Measurements from ENCODE around the gene TRAF6.

DNA sequence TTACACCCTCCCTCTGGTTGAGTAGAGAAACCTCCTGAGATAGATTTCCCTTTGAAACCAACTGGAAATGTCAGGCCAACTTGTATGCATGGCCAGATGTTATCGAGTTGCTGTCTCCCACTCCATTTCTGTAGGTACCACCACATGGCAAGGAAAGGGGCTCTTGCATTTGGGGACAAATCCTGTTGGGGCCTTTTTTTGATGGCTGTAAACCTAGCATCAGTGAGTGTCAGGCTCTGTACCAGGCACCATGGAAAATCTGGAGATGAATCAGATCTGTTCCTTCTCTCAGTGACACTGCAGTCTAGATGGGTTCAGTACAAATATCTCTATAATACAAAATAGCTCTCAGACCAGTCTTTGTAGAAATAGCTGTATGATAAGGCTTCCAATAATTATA lies 58.4 kb downstream of the TRAF6 start:
- TF ChIP-seq ZFX (CRISPR knock-in tag; IDR thresholded peaks at IDR 0.05), result no peak
- no peak for TF ChIP-seq POLR2A (conservative IDR thresholded peaks at IDR 0.05)
